HL-60 (cell line): ENCODE measurements around the gene PCCA.

ENCODE experiments used
- DNase-seq, 2 experiments: peaks; one replicate each; pipeline ENCODE4 v3.0.0-alpha.2; 2010 to 2020; ENCODE audit warnings: low read depth in 1 of 2, low spot score in 1 of 2
- H3K27ac ChIP-seq: fragments of 250-450 bp; sonication (Bioruptor Pico); replicated peaks from 2 replicates; pipeline ENCODE4 v1.5.1; 2020; ENCODE audit warnings: mild to moderate bottlenecking, moderate library complexity
- H3K27me3 ChIP-seq: fragments of 250-450 bp; sonication (Bioruptor Pico); 2 replicates; pipeline ENCODE4 v1.5.1; 2021; ENCODE audit warnings: mild to moderate bottlenecking, moderate library complexity; ENCODE audit not compliant: insufficient read depth, poor library complexity, severe bottlenecking
- H3K4me3 ChIP-seq: replicated peaks from 2 replicates; pipeline ENCODE4 v1.5.1; 2011; ENCODE audit warnings: mild to moderate bottlenecking, control low read depth, low read length; ENCODE audit not compliant: insufficient read depth
- CTCF ChIP-seq: IDR thresholded peaks from one replicate; pipeline ENCODE4 v1.5.1; 2011; ENCODE audit warnings: low read length, control low read depth, inconsistent platforms; ENCODE audit not compliant: insufficient read depth
- GABPA ChIP-seq: IDR thresholded peaks from 2 replicates; pipeline ENCODE4 v1.6.1; 2012; ENCODE audit warnings: low read depth
- POLR2AphosphoS5 ChIP-seq: IDR thresholded peaks from 2 replicates; pipeline ENCODE4 v1.6.1; 2012; ENCODE audit warnings: low read depth
- SPI1 ChIP-seq: IDR thresholded peaks from 2 replicates; pipeline ENCODE4 v1.6.1; 2012; ENCODE audit warnings: low read depth, mild to moderate bottlenecking, borderline replicate concordance
- TF ChIP-seq, protein P1 (sequence below): IDR thresholded peaks from 2 replicates; pipeline ENCODE4 v1.6.1; 2012; ENCODE audit warnings: low read depth; ENCODE audit not compliant: insufficient replicate concordance

The PCCA gene

GRCh38 chr13:100511466-100511865 lies 422.6 kb downstream of the PCCA start:
- Histone ChIP-seq H3K4me3 (no peak overlapping the region), H3K27ac (no peak overlapping the region), H3K27me3 (no peaks in the 10 kb centered on the region)
- TF ChIP-seq GABPA (no peak), SPI1 (no peak), POLR2AphosphoS5 (no peak), CTCF (no peak)
- TF ChIP-seq, protein P1, sequence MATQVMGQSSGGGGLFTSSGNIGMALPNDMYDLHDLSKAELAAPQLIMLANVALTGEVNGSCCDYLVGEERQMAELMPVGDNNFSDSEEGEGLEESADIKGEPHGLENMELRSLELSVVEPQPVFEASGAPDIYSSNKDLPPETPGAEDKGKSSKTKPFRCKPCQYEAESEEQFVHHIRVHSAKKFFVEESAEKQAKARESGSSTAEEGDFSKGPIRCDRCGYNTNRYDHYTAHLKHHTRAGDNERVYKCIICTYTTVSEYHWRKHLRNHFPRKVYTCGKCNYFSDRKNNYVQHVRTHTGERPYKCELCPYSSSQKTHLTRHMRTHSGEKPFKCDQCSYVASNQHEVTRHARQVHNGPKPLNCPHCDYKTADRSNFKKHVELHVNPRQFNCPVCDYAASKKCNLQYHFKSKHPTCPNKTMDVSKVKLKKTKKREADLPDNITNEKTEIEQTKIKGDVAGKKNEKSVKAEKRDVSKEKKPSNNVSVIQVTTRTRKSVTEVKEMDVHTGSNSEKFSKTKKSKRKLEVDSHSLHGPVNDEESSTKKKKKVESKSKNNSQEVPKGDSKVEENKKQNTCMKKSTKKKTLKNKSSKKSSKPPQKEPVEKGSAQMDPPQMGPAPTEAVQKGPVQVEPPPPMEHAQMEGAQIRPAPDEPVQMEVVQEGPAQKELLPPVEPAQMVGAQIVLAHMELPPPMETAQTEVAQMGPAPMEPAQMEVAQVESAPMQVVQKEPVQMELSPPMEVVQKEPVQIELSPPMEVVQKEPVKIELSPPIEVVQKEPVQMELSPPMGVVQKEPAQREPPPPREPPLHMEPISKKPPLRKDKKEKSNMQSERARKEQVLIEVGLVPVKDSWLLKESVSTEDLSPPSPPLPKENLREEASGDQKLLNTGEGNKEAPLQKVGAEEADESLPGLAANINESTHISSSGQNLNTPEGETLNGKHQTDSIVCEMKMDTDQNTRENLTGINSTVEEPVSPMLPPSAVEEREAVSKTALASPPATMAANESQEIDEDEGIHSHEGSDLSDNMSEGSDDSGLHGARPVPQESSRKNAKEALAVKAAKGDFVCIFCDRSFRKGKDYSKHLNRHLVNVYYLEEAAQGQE = no peak
- DNase-seq = no peak

DNA sequence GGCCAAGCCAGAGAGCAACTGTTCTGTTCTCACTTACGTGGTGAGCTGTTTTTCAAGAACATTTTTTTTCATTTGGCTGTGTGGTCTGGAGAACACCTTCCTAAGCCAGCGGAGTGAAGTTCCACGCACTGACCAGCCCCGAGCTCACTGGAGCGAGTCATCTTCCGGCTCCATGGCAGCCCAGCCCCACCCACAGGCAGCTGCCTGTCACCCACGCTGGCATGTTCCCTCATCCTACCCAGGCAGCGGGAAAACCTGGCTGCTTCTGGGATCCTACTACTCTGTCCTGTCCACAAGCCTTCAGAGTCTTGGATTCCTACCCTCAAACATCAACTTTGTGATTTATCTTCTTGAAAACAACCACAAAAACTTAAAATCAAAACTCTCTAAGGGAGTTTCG lies 423.5 kb downstream of the PCCA start:
- no peak for DNase-seq
- Histone ChIP-seq H3K4me3 (no peak overlapping the region), H3K27ac (no peak overlapping the region), H3K27me3 (no peaks in the 10 kb centered on the region)
- TF ChIP-seq CTCF (no peak), SPI1 (no peak), GABPA (no peak), POLR2AphosphoS5 (no peak)
- TF ChIP-seq, protein P1 = no peak

DNA sequence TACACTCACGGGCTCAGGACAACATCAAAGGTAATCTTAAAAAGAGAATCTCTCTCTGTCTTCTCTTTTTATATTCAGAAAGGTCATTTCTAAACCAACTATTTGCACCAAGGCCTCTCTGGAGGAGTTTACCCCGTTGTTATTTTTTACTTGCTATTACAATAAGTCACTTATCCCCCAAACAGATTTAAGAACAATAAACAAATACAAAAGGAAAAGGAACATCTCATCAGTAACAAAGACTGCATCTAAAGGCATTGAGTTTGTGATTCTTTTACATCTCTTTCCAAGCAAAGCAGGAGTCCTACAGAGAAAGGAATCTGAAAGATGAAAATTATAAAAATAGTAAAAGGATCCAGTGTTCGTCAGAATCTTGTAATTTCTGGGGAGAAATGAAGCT lies 424.3 kb downstream of the PCCA start:
- no peak overlapping the region for H3K27ac ChIP-seq
- no peak overlapping the region for H3K4me3 ChIP-seq
- no peak for DNase-seq
- no peaks in the 10 kb centered on the region for H3K27me3 ChIP-seq
- no peak for TF ChIP-seq POLR2AphosphoS5
- TF ChIP-seq, protein P1 = no peak
- TF ChIP-seq CTCF = no peak
- TF ChIP-seq SPI1 = no peak
